PC-3 (cell line): Measurements from ENCODE around the gene ZSWIM1. TPM values are rescaled to one million over a fixed set of nuclear protein-coding genes. Genes with fewer than 3 reads are reported as not detected.

Experiments
- ATAC-seq: fragments of 200-7000 bp; cut with Tn5 transposase; 2 replicates; pipeline ENCODE4 v1.9.1; 2020; ENCODE audit warnings: mild to moderate bottlenecking, moderate library complexity
- BruUV-seq: library from RNA; stranded (reverse); fragments of 400-500 nt; replicated peaks from 2 replicates; lab custom pipeline; 2021; lab: Mats Ljungman, UMichigan
- CTCF ChIA-PET: fragments of 300-600 bp; sonication (Branson Sonifier 250); formaldehyde crosslinking; loops from one replicate; lab custom pipeline; 2022; ENCODE audit warnings: antibody characterized with exemption; lab: Charles Lee
- POLR2A ChIA-PET: fragments of 300-600 bp; sonication (Branson Sonifier 250); formaldehyde crosslinking; loops from one replicate; lab custom pipeline; 2022; ENCODE audit warnings: antibody characterized with exemption; ENCODE audit not compliant: unreplicated experiment; lab: Charles Lee
- DNase-seq: peaks from one replicate; pipeline ENCODE4 v3.0.0-alpha.2; 2015
- H2AFZ ChIP-seq: fragments of 300-600 bp; sonication (generic); 2 replicates; pipeline ENCODE4 v1.6.0; 2016; ENCODE audit warnings: antibody characterized with exemption, low read length
- H3F3A ChIP-seq: fragments of 300-600 bp; sonication (generic); one replicate; pipeline ENCODE4 v1.6.0; 2017; ENCODE audit warnings: antibody characterized with exemption, low read length, control low read depth, mild to moderate bottlenecking; ENCODE audit not compliant: unreplicated experiment
- H3K27ac ChIP-seq: fragments of 300-600 bp; sonication (generic); 2 replicates; pipeline ENCODE4 v1.5.1; 2016; ENCODE audit warnings: mild to moderate bottlenecking, low read length
- H3K27me3 ChIP-seq: fragments of 300-600 bp; sonication (generic); 2 replicates; pipeline ENCODE4 v1.6.1; 2016; ENCODE audit warnings: low read length, mixed read lengths
- H3K36me3 ChIP-seq: fragments of 300-600 bp; sonication (generic); 2 replicates; pipeline ENCODE4 v1.6.1; 2016; ENCODE audit warnings: low read depth, mixed run types, low read length, mixed read lengths
- H3K4me1 ChIP-seq: fragments of 300-600 bp; sonication (generic); 2 replicates; pipeline ENCODE4 v1.5.1; 2016; ENCODE audit warnings: low read length; ENCODE audit not compliant: insufficient read depth
- H3K4me2 ChIP-seq: fragments of 300-600 bp; sonication (generic); 2 replicates; pipeline ENCODE4 v1.6.0; 2016; ENCODE audit warnings: low read length
- H3K4me3 ChIP-seq: fragments of 300-600 bp; sonication (generic); 2 replicates; pipeline ENCODE4 v1.5.1; 2016; ENCODE audit warnings: mild to moderate bottlenecking, low read length, mixed read lengths
- H3K79me2 ChIP-seq: fragments of 300-600 bp; sonication (generic); 2 replicates; pipeline ENCODE4 v1.6.1; 2017; ENCODE audit warnings: low read length, mixed read lengths
- H3K9ac ChIP-seq: fragments of 300-600 bp; sonication (generic); 2 replicates; pipeline ENCODE4 v1.6.0; 2016; ENCODE audit warnings: mild to moderate bottlenecking, low read length
- H3K9me2 ChIP-seq: fragments of 300-600 bp; sonication (generic); replicated peaks from 2 replicates; pipeline ENCODE4 v1.6.1; 2016; ENCODE audit warnings: mixed run types, low read length, mixed read lengths
- H3K9me3 ChIP-seq: fragments of 300-600 bp; sonication (generic); 2 replicates; pipeline ENCODE4 v1.6.1; 2016; ENCODE audit warnings: low read length, mixed read lengths
- H4K20me1 ChIP-seq: fragments of 300-600 bp; sonication (generic); 2 replicates; pipeline ENCODE4 v1.6.1; 2016; ENCODE audit warnings: low read length, mixed read lengths
- CTCF ChIP-seq: fragments of 300-600 bp; sonication (generic); conservative IDR thresholded peaks from 2 replicates; pipeline ENCODE4 v1.5.1; 2017; ENCODE audit warnings: antibody characterized with exemption, low read depth, mild to moderate bottlenecking, low read length
- EZH2 ChIP-seq: fragments of 300-600 bp; sonication (generic); IDR thresholded peaks from one replicate; pipeline ENCODE4 v1.6.1; 2017; ENCODE audit warnings: antibody characterized with exemption, mild to moderate bottlenecking, low read length; ENCODE audit not compliant: unreplicated experiment
- EZH2phosphoT487 ChIP-seq: fragments of 300-600 bp; sonication (generic); IDR thresholded peaks from 2 replicates; pipeline ENCODE4 v1.6.1; 2018; ENCODE audit warnings: mild to moderate bottlenecking, antibody characterized with exemption, low read length, borderline replicate concordance
- intact Hi-C: fragments of 100-400 bp; cut with micrococcal nuclease; formaldehyde crosslinking; loops from 2 replicates; pipeline ENCODE4 v1.9.0; 2023
- total RNA-seq: library from RNA; depleted of rRNA; stranded (reverse); fragments of >200 nt; gene quantifications from 2 replicates; pipeline ENCODE4 v1.2.3, GENCODE V29; 2014

The ZSWIM1 gene
- total RNA-seq, 1 experiment from 2014 or later = 16.3 TPM

- no peak overlapping the region for H2AFZ ChIP-seq
- no peak overlapping the region for H3K9ac ChIP-seq
- no peaks in the 10 kb centered on the region for H3F3A ChIP-seq
- no peak for TF ChIP-seq EZH2phosphoT487
- peaks cover 37% of the 10 kb centered on the region for H3K4me1 ChIP-seq
- ChIA-PET POLR2A (interaction anchor here (0.7 to 0.8 kb wide), 2 partner anchors 101 to 294 kb away, joined by 4 read pairs; no protein-coding TSS in a partner anchor), CTCF (no interaction called here)
- H3K9me2 ChIP-seq = no peaks in the 10 kb centered on the region
- H3K36me3 ChIP-seq = peaks cover under 1% of the 10 kb centered on the region; the same call in 1 of the 2 replicates
- ATAC-seq (no peak), DNase-seq (no peak)
- no TSS peak for BruUV-seq
- no peak overlapping the region for H3K27ac ChIP-seq
- H3K79me2 ChIP-seq = peaks cover 27% of the 10 kb centered on the region
- H4K20me1 ChIP-seq = no peaks in the 10 kb centered on the region
- no peak overlapping the region for H3K4me2 ChIP-seq
- intact Hi-C loops = no loop called here
- H3K9me3 ChIP-seq = no peaks in the 10 kb centered on the region
- H3K4me3 ChIP-seq = no peak overlapping the region
- no peaks in the 10 kb centered on the region for H3K27me3 ChIP-seq
Observed at GRCh38 chr20:45888681-45889080, 7.7 kb downstream of the ZSWIM1 start.

- no peak for DNase-seq
- Histone ChIP-seq H3K9me3 (no peaks in the 10 kb centered on the region), H3K79me2 (peaks cover 20% of the 10 kb centered on the region), H3K4me3 (peak overlapping the region; percentile 78), H3K4me2 (peak overlapping the region; percentile 96), H2AFZ (peak overlapping the region; percentile 89), H3K9ac (peak overlapping the region; percentile 76), H3K36me3 (peaks cover 7% of the 10 kb centered on the region; the same call in 1 of the 2 replicates), H3K9me2 (no peaks in the 10 kb centered on the region), H3K4me1 (peaks cover 25% of the 10 kb centered on the region), H4K20me1 (no peaks in the 10 kb centered on the region), H3F3A (no peaks in the 10 kb centered on the region), H3K27me3 (no peaks in the 10 kb centered on the region), H3K27ac (peak overlapping the region; percentile 16)
- ChIA-PET CTCF (interaction anchor here (0.6 kb wide), 1 partner anchor 54 kb away, joined by 4 read pairs; no protein-coding TSS in a partner anchor), POLR2A (interaction anchor here (0.6 kb wide), 1 partner anchor 22 kb away, joined by 3 read pairs; no protein-coding TSS in a partner anchor)
- no TSS peak for BruUV-seq
- intact Hi-C loops = loop anchor here (5.0 kb wide), 1 partner anchor 78 kb away; the partner anchor contains the start of gene UBE2C
- TF ChIP-seq EZH2 = no peak
- TF ChIP-seq EZH2phosphoT487 = no peak
- TF ChIP-seq CTCF = no peak
- ATAC-seq = peak; percentile 1; the same call in 1 of the 2 replicates
Observed at GRCh38 chr20:45890077-45890984, 9.3 kb downstream of the ZSWIM1 start.
